Stimulated activated CD4-positive, alpha-beta T cell treated with anti-CD3 and anti-CD28 coated beads, Interleukin-4, amount 100 ng/mL, for 1 hour (primary cell): ENCODE results near the gene PROX2.

Experiments used
- DNase-seq: peaks from one replicate; pipeline ENCODE4 v3.0.0-alpha.2; 2020

The PROX2 gene

DNA sequence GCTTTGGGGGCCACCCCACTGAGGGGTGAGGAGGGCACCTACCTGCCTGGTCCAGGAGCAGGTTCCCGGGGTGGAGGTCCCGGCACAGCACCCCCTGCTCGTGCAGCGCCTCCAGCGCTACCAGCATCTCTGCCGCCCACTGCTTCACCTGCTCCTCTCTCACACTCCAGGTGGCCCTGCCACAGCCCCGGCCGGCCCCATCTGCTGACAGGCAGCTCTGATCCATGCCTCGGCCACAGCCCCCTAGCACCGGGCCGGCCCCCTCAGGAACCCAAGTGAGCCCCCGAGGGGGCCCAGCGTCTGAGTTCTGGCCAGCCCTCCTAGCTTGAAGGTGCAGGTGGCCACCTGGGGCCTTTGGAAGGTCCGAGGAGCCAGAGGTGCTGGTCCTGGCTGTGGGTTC, 33.6 kb upstream of the PROX2 start:
- no peak for DNase-seq

DNA sequence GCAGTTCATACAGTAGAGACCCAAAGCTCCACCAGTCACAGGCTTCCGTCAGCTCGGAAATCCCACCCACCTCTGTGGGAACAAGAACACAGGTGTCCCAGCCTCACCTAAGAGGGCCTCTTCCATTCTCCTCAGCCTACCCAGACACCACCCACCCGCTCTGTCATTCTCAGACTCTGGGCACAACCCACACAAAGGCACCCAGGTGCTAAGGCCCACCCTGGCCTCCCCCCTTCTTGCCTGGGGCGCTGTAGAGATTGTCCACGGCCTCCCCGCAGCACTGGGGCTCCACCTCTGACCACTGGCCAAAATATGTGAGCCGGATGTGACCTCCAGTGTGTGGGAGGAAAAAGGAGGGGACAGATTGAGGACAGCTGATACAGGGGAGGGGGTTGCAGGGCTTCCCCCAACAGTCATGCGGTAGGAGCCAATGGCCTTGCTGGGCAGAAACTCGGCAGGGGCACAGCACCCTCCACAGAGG, 33.0 kb upstream of the PROX2 start:
- DNase-seq: no peak

DNA sequence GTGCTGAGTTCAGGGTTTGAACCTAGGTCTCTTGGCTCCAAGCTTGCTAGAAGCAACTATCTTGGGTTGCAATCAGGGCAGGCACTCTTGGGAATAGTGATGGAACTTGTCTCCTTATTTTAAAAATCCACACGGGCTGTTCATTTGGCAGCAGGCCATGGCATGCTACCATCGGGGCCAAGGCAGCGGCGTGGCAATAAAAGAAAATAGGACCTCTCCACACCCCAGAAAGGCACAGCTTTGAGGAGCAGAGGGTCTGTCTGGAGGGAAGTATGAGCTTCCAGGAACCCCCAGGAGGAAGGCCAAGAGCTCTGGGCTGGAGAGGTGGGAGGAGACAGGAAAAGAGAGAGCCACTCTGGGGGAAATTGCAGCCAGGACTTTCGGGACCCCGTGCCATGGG, 31.8 kb upstream of the PROX2 start:
- no peak for DNase-seq

DNA sequence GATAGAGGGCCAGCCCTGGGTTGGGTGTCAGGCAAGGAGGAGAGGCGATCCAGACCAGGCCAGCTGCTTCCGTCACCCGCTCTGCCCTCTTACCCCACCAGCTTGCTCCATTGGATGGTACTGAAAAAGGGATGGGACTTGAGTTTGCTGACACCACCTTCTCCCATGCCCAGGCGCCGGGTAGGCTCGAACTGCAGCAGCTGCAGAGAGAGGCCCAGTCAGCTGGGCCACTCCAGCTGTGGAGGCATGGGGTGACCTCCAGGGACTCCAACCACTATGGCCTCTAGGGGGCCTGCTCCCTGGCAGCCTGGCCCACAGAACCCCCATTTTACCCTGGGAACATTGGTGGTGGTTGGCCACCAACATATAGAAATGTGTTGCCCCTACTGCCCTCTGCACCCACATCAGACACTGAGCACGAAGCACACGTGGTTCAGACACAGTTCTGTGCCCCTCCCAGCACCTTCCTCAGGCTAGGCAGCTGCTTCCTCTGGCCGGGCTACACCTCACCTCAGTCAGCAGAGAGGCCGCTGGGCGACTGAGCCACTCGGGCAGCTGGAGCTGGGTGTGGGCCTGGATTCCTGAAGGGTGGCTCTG, 31.1 kb upstream of the PROX2 start:
- DNase-seq: no peak

DNA sequence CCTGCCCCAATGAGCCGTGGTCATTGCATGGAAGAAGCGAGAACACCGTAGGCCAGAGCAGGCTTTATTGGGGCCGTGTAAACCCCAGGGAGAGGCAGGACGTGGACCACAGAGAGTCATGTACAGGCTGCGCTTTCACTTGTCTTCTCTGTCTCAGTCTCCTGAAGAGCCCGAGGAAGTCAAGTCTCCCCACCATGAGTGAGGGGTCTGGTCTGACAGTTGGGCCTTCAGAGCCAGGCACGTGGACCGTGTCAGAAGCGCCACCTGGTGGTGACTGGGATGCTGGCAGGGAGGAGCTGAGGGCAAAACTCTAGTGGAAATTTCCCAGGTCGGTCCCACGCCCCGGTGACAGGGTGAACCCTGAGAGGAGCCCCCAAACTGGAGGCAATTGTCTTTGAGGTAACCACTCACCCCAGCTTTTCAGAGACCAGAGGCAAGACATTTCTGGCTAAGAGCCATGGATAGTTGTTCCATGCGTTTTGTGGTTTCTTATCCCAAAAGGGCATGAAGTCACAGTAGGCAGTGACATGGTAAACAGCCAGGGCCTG, 29.7 kb upstream of the PROX2 start:
- DNase-seq: peak; percentile 83

DNA sequence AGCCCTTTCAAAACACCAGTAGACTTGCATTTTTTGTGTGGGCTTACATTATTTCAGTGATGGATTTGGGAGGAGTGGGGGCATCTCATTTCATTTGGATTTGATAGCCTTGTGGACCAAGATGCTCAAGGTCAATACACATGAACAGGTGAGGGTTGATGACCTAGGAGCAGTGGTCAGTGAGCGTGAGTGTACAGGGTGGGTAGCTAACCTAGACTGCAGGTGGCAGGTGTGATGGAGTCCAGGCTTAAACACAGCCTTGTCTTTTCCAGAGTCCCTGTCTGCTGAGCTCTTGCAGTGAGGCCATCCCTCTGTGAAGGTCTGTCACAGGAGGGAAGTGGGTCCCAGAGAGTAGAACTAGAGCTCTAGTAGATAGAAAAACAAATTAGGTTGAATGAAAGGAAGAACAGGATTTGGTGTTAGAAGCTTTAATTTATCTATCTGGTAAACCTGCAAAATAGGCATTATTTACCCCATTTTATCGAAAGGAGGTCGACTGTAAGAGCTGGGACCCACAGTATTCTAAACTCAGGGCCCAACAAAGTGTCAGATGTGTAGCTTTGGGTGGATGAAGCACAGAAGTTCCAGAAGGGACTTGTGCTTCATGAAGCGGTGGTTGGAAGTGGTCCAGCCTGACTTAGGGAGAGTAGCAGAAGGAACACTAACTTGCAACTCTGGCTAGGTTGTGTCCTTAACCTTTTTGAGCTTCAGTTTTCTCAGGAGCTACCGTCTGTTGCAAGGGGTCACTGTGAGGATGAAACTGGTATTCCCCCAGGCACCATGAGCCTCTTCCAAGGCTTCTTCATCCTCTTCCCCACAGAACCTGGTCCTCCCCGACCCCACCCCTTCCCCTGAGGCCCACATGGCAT, 28.9 kb upstream of the PROX2 start:
- DNase-seq: no peak

DNA sequence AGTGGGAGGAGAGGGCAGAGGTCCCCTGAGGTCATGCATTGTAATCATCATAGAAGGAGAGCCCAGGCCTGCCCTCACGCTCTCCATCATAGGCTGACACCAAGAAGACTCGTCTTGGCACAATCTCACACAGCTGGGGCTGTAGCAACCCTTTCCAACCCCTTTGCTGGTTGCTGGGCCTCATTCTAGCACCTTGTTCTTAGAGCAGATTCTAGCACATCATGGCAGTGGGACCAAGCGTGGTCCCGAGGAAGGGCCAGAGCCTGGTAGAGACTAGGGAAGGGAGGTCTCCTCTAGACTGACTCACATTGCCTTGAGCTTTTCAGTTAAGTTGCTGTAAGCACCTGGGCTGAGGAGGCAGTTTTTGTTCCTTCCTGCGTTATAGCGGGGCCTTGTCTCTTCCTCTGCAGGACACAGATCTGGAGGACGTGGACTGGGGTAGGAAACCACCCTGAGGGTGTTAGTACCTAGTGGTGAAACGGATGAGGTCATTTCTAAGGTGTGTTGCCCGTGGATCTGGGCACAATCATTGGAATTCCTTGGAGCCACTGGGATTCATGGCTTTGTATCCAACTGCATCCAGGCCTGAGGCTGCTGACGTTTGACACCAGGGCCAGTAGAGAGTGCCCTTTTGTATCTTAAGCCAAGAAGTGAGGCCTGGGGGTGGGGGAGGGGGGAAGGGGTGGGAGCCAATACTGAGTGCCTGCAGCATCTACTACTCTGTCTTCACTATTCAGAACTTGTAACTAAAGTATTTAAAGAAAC, 27.2 kb upstream of the PROX2 start:
- DNase-seq: no peak

DNA sequence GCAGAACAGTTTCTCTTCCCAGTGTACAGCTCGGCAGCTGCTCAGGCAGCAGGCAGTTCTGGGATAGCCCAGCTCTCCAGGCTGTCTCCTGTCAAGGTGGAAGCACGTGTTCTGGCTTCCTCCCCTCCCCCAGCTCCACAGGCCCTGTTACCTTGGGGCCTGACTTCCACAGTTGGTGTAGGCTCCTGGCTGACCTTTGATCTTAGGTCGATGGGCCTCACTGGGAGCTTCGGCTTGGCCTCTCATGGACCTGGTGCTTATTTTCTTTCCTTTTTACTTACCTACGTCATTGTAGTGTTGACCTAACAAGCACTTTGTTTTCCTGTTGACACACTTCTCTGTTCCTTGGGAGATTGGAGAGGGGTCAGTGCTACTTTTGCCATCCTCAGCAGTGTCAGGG, 22.7 kb upstream of the PROX2 start:
- DNase-seq: no peak

DNA sequence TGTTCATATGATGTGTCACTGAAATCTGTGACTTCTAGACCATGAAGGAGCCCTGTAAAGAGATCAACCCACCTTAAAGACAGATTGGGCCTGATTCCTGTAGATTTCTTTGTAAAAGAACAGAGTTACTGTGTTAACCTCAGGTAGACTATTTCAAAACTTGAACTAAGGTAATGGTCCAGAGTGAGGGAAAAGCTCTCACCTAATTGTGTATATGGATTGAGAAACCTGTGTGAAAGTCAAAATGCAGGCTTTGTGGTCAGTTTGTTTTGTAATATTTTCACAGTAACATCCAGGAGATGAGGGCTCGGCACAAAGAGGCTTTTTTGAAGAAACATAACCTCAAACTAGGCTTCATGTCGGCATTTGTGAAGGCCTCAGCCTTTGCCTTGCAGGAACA, 22.1 kb upstream of the PROX2 start:
- DNase-seq: no peak

DNA sequence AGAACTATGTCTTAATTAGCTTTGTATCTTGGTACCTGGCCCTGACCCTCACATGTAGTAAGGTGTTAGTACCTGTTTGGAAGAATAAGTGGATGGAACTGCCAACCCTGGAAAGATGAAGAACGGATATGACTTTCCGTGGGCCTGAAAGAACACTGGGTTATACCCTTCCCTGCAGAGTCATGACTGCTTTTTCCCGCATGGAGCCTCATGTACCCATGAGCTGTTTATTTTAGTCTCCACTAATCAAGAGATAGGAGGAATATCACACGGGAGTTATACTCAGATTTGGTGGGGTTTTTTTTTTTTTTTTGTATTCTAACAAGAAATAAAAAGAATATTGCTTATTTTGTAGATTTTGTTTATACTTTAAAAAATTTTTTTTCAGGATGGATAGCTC, 21.7 kb upstream of the PROX2 start:
- no peak for DNase-seq

DNA sequence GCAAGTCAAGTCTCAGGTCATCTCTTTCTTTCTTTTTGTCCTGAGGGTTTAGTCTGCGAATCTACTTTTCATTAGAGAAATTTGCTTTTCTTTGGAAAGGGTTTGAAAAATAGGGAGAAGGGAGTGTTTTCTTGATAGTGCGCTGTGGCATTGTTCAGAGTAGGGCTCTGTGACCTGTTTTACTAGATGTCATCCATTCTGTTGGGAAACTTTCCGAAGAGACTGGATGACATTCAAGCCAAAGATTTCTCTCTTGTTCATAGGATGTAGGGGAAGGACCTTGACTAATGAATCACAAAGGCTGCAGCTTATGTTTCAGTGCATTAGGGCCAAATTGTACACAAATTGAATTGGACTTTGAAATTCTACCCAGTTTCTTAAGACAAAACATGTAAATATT, 20.5 kb upstream of the PROX2 start:
- no peak for DNase-seq

DNA sequence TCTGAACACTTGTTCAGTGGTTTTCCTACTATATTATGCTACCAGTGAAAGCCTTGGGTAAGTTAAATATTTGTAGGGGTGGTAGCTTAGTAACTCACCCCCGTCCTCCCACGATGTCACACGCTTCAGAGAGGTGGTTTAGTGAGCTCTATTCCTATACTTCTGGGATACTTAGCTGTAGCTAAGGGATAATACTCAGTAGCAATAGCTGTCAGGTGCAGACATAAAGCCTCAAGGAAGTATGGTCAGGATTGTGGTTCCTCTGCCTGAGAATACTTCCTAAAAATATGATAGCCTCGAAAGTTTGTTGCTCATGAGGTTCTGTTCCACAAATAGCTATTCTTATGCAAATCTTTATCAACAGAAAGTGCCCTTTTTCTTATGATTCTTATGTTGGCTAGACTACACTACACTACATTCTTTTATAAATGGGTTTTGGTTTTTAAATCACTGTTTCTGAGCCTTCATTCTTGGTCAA, 17.7 kb upstream of the PROX2 start:
- DNase-seq: no peak

DNA sequence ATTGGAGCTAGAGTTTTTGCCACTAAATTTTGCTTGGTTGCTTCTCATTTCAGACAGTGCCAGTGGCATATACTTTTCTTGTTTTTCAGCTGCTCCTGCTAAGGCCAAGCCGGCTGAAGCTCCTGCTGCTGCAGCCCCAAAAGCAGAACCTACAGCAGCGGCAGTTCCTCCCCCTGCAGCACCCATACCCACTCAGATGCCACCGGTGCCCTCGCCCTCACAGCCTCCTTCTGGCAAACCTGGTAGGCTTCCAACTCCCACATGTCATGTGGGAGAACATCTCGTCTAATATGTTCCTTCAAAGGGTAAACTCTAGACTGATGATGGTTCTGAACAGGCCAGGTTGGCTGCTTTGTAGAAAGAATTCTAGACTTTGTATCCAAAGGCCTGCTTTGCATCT, 16.8 kb upstream of the PROX2 start:
- DNase-seq: no peak

DNA sequence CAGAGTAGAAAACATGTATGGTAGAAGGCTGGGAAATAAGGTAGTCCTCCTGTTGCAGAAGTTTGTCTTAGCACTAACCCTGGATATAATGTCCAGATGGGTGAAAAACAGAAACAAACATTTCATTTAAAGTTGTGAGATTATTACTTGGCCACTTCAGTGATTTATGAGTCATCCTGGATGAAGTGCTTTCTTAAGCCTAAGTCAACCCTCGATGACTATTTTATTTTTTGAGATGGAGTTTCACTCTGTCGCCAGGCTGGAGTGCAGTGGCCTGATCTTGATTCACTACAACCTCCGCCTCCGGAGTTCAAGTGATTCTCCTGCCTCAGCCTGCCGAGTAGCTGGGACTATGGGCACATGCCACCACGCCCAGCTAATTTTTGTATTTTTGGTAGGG, 15.9 kb upstream of the PROX2 start:
- no peak for DNase-seq

DNA sequence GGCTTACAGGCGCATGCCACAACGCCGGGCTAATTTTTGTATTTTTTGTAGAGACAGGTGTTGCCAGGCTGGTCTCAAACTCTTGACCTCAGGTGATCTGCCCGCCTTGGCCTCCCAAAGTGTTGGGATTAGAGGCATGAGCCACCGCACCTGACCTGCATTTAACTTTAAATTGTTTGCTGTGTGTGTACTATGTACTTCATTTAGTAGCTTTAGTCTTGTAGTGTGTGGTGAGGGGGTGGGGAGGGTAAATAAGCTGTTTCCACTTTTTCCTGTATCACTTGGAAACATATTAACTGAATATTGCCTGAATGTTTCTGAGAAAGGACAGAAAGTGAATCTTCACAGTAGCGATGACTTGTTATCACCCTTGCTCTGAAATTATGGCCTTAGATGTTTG, 14.3 kb upstream of the PROX2 start:
- no peak for DNase-seq

DNA sequence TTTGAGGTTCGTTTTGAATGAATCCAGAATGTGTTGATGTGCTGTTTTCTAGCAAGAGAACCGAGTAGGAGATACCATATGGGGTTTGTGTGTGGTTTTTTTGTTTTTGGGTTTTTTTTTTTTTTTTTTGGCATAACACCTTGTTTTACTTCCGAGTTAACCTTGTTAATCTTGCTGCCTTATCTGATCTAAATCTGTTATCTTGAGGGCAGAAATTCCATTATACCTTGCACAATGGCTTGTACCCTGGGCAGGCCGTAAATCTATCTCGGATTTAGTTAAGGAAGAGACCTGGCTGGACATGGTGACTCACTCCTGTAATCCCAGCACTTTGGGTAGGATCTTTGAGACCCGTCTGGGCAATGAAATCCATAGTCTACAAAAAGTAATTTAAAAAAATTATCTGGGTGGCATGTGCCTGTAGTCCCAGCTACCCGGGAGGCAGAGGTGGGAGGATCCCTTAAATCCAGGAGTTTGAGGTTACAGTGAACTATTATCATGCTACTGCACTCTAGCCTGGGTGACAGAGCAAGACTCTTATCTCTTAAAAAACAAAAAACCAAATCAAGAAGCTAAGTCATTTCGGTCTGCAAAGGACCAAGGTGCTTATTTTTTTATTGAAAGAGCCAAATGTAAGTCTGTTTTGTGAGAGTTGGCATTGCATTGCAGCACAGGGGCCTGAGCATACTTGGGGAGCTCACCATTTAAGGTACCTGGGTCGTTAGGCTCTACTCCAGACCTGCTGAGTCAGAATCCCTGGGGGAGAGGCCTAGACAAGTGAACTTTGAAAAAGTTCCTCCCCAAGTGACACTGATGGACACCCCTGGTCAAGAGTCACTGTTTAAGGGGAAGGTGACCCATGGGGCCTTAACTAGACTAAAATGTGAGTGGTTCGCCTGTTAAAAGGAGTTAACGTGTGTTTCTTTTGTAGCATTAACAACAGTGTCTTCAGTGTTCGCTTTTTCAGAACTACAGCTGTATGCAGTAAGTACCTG, 12.5 kb upstream of the PROX2 start:
- no peak for DNase-seq

DNA sequence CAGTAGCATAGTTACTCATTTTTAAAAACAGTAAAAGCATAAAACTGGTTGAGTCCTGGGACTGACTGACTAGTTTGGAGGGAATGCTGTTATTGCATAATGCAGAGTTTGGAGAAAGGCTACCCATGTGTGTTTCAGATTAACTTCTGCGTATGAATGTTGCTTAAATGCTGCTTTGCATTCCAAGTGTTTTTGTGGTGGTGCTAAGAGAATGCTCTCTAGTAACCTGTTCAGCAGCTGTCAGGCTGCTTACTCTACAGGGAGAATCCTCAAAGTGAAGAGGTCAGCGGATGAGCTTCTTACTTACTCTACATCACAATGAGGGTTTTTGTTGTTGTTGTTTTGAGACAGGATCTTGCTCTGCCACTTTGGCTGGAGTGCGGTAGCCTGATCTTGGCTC, 10.1 kb upstream of the PROX2 start:
- no peak for DNase-seq

DNA sequence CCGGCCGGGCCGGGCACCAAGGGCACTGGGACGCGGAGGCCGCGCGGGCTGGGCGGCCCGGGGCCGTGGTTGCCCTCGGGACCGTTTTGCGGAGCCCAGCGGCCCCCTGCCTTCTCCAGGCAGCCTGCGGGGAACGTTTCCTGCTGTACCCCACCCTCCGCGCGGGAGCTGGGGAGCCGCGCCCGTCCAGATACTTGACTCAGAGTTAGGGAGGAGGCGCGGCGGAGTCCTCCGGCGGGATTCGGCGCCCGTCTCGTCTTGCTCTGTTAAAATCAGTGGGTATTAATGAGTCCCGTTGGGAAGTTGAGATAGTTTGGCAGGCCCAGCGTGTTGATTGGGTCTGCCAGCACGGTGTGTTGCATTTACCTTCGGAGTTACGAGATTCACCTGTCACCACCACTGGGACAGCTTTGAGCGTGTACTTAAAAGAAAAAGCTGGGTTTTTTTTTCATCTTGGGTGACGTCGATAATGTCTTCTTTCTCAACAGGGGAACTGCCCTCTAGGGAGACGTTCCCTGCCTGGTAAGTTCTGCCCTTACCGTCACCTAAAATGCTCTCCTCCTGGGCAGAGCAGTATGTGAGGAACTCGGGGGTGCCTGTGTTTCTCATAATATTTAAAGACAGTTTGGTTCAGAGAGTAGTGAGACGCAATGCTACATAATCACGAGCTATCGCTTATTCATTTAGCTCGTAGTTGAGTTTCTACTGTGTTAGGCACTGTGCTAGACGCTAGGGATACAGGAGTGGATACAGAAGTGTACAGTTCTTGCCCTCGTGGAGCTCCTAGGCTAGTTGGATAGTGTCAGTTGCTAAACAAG, 6.4 kb upstream of the PROX2 start:
- DNase-seq: peak; percentile 57

DNA sequence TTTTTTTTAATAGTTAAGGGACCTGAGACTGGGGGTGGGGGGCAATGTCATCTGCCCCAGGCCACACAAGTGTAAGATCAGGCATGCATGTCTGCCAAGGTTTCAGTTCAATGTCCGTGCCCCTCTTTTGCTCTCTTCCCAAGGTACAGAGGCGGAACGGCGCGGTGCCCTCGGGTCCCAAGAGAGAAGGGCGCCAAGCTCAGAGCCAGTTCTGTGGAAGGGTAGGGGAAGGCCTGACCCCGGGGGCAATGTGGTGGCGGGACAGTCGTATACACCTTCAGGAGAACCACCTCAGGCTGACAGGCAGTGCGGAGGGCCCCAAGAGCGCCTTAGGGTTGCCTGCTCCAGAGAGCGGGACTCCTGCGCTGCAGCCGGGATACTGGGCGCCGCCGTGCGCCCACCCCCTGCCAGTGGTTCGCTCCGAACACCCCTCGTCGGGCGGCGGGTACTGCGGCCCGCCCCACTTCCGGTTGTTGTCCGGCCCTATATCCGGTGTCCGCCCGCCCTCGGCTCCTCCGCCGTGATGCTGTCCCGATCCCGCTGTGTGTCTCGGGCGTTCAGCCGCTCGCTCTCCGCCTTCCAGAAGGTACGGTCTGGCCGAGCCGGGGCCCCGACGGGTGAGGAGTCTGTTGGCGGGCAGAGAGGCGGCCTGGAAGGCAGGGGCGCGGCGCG, 5.6 kb upstream of the PROX2 start, which contains the start of gene DLST:
Gene DLST, plus strand, starts transcription at position 486 of the 672 bp plus-strand sequence. Its CDS starts 38 bp downstream, at position 524.
- peak; percentile 87 for DNase-seq

DNA sequence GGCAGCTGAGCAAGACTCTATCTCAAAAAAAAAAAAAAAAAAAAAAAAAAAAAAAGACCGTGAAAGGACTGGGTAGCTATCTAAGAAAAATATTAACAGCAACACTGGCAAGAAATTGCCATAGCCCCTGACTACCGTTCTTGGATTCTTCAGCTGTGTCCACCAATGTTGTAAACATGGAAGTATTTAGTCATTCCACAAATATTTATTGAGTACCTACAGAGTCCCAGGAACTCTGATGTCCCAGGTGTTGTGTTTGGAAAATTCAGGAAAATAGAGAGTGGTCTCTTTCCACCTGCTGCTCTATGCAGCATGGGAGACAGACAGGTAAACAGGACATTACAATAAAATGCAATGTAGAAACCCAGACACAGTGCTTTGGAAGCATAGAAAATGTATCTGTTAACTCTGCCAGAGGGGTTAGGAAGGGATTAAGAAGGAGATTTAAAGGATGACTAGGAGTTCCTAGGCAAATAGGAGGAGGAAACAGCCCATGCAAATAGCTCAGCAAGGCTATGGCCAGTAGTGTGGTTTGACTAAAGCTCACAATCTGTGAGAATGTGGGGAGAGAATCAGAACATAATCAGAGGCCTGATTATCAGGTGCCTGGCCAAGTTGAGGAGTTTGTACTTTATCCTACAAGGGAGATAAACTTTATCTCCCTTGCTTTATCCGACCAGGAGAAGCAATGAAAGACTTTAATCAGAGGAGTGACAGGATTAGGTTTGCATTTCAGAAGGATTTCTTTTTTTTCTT, 3.7 kb upstream of the PROX2 start:
- DNase-seq: no peak
